H9 (cell line): ENCODE data around the gene LARP4B. TPM values are rescaled to one million over a fixed set of nuclear protein-coding genes. Genes with fewer than 3 reads are reported as not detected.

ENCODE experiments used
- DNase-seq: peaks from one replicate; pipeline ENCODE4 v3.0.0-alpha.2; 2017
- H2AFZ ChIP-seq: one replicate; pipeline ENCODE4 v1.6.1; 2013; ENCODE audit warnings: mild to moderate bottlenecking, low read length, control low read depth, moderate library complexity
- H2AK5ac ChIP-seq: 2 replicates; pipeline ENCODE4 v1.6.1; 2013; ENCODE audit warnings: low read length, control low read depth, mixed read lengths; ENCODE audit not compliant: insufficient read length
- H2BK120ac ChIP-seq: one replicate; pipeline ENCODE4 v1.6.1; 2013; ENCODE audit warnings: low read depth, mild to moderate bottlenecking, low read length, control low read depth, inconsistent platforms; ENCODE audit not compliant: poor library complexity, severe bottlenecking
- H2BK12ac ChIP-seq: 2 replicates; pipeline ENCODE4 v1.6.1; 2013; ENCODE audit warnings: low read length, control low read depth, mixed read lengths, low read depth; ENCODE audit not compliant: insufficient read length
- H2BK15ac ChIP-seq: 2 replicates; pipeline ENCODE4 v1.6.1; 2013; ENCODE audit warnings: low read depth, low read length, control low read depth
- H2BK20ac ChIP-seq: one replicate; pipeline ENCODE4 v1.6.1; 2013; ENCODE audit warnings: low read depth, mild to moderate bottlenecking, low read length, control low read depth, inconsistent platforms; ENCODE audit not compliant: poor library complexity, severe bottlenecking
- H2BK5ac ChIP-seq: 2 replicates; pipeline ENCODE4 v1.6.1; 2013; ENCODE audit warnings: low read length, control low read depth, mixed read lengths; ENCODE audit not compliant: insufficient read length
- H3K14ac ChIP-seq: 2 replicates; pipeline ENCODE4 v1.6.1; 2013; ENCODE audit warnings: low read length, control low read depth; ENCODE audit not compliant: insufficient read depth
- H3K18ac ChIP-seq: 2 replicates; pipeline ENCODE4 v1.6.1; 2013; ENCODE audit warnings: low read depth, mild to moderate bottlenecking, mixed read lengths, low read length, control low read depth; ENCODE audit not compliant: insufficient read length
- H3K23ac ChIP-seq: 2 replicates; pipeline ENCODE4 v1.6.1; 2013; ENCODE audit warnings: low read length, control low read depth, mixed read lengths, low read depth; ENCODE audit not compliant: insufficient read length
- H3K23me2 ChIP-seq: 2 replicates; pipeline ENCODE4 v1.6.1; 2013; ENCODE audit warnings: low read depth, mild to moderate bottlenecking, mixed read lengths, low read length, control low read depth; ENCODE audit not compliant: insufficient read length, poor library complexity, severe bottlenecking
- H3K27ac ChIP-seq: 2 replicates; pipeline ENCODE4 v1.5.1; 2013; ENCODE audit warnings: low read length, control low read depth, mixed read lengths, low read depth; ENCODE audit not compliant: insufficient read length
- H3K27me3 ChIP-seq: 2 replicates; pipeline ENCODE4 v1.6.1; 2013; ENCODE audit warnings: low read length, control low read depth, inconsistent platforms; ENCODE audit not compliant: insufficient read depth
- H3K4ac ChIP-seq: 2 replicates; pipeline ENCODE4 v1.6.1; 2013; ENCODE audit warnings: low read depth, mild to moderate bottlenecking, control low read depth, inconsistent platforms, low read length, moderate library complexity
- H3K4me1 ChIP-seq: 2 replicates; pipeline ENCODE4 v1.6.1; 2013; ENCODE audit warnings: low read length, control low read depth, inconsistent platforms; ENCODE audit not compliant: insufficient read depth
- H3K4me2 ChIP-seq: 2 replicates; pipeline ENCODE4 v1.6.1; 2013; ENCODE audit warnings: low read length, control low read depth, mixed read lengths; ENCODE audit not compliant: insufficient read length, insufficient read depth
- H3K56ac ChIP-seq: 2 replicates; pipeline ENCODE4 v1.6.1; 2013; ENCODE audit warnings: low read depth, mild to moderate bottlenecking, mixed read lengths, low read length, control low read depth; ENCODE audit not compliant: insufficient read length
- H3K79me1 ChIP-seq: 2 replicates; pipeline ENCODE4 v1.6.1; 2013; ENCODE audit warnings: low read depth, mild to moderate bottlenecking, moderate library complexity, low read length, control low read depth, inconsistent platforms; ENCODE audit not compliant: insufficient read depth, poor library complexity, severe bottlenecking
- H3K79me2 ChIP-seq: 2 replicates; pipeline ENCODE4 v1.6.1; 2013; ENCODE audit warnings: low read length, control low read depth, inconsistent platforms; ENCODE audit not compliant: insufficient read depth
- H3K9ac ChIP-seq: 2 replicates; pipeline ENCODE4 v1.6.1; 2013; ENCODE audit warnings: low read length, control low read depth, mixed read lengths; ENCODE audit not compliant: insufficient read length; ENCODE audit errors: extremely low read depth
- H3K9me3 ChIP-seq: one replicate; pipeline ENCODE4 v1.6.1; 2013; ENCODE audit warnings: low read depth, low read length, inconsistent platforms; ENCODE audit not compliant: control insufficient read depth
- H3T11ph ChIP-seq: one replicate; pipeline ENCODE4 v1.6.1; 2013; ENCODE audit warnings: mild to moderate bottlenecking, low read length, control low read depth, inconsistent platforms
- H4K20me1 ChIP-seq: one replicate; pipeline ENCODE4 v1.6.1; 2013; ENCODE audit not compliant: control insufficient read depth, insufficient read length, insufficient read depth
- H4K5ac ChIP-seq: 2 replicates; pipeline ENCODE4 v1.6.1; 2013; ENCODE audit warnings: low read depth, mild to moderate bottlenecking, mixed read lengths, low read length, control low read depth; ENCODE audit not compliant: insufficient read length
- H4K8ac ChIP-seq: replicated peaks from 2 replicates; pipeline ENCODE4 v1.6.1; 2013; ENCODE audit warnings: low read length, control low read depth, mixed read lengths, low read depth; ENCODE audit not compliant: insufficient read length
- H4K91ac ChIP-seq: 2 replicates; pipeline ENCODE4 v1.6.1; 2013; ENCODE audit warnings: low read depth, mild to moderate bottlenecking, moderate library complexity, mixed read lengths, low read length, control low read depth; ENCODE audit not compliant: insufficient read length
- H3K27ac Mint-ChIP-seq, 3 experiments: 2 replicates in 2 of 3; 3 replicates in 1 of 3; pipeline ENCODE4 v1.8.0; 2020 to 2021; ENCODE audit warnings: mixed read lengths in 3 of 3, mild to moderate bottlenecking in 1 of 3, moderate library complexity in 1 of 3
- H3K27me3 Mint-ChIP-seq: 2 replicates; pipeline ENCODE4 v1.8.0; 2021; ENCODE audit warnings: low read depth, mild to moderate bottlenecking, moderate library complexity, mixed read lengths
- H3K36me3 Mint-ChIP-seq, 3 experiments: 2 replicates in 2 of 3; 3 replicates in 1 of 3; pipeline ENCODE4 v1.8.0; 2020 to 2021; ENCODE audit warnings: low read depth in 3 of 3, mixed read lengths in 3 of 3; ENCODE audit not compliant: insufficient read depth in 1 of 3
- H3K4me1 Mint-ChIP-seq, 2 experiments: 2 replicates each; pipeline ENCODE4 v1.8.0; 2020; ENCODE audit warnings: mixed read lengths in 2 of 2
- H3K4me3 Mint-ChIP-seq, 2 experiments: 2 replicates in 1 of 2; 3 replicates in 1 of 2; pipeline ENCODE4 v1.8.0; 2020 to 2021; ENCODE audit warnings: mild to moderate bottlenecking in 2 of 2, mixed read lengths in 2 of 2, moderate library complexity in 1 of 2
- H3K9me3 Mint-ChIP-seq, 2 experiments: 2 replicates in 1 of 2; 3 replicates in 1 of 2; pipeline ENCODE4 v1.8.0; 2020; ENCODE audit warnings: mild to moderate bottlenecking in 2 of 2, mixed read lengths in 2 of 2, moderate library complexity in 1 of 2
- WGBS: extraction: QIAGEN DNeasy Blood & Tissue Kit; methylation state at CpG from one replicate; pipeline ENCODE4 v1.1.7; 2013; ENCODE audit warnings: missing lambda C conversion rate, low lambda C conversion rate, mixed read lengths; ENCODE audit not compliant: insufficient read length; ENCODE audit errors: extremely low coverage; 5-methylcytosine and 5-hydroxymethylcytosine counted together
- total RNA-seq: library from RNA; stranded (reverse); gene quantifications from 2 replicates; pipeline ENCODE4 v1.2.1, GENCODE V29; 2021
- TF ChIP-seq, protein P1 (sequence below): fragments of 200-600 bp; sonication (generic); conservative IDR thresholded peaks from 3 replicates; pipeline ENCODE4 v1.8.0; 2021; ENCODE audit warnings: antibody characterized with exemption, mild to moderate bottlenecking

Gene LARP4B
- total RNA-seq, 1 experiment from 2014 or later: 88.9 TPM

DNA sequence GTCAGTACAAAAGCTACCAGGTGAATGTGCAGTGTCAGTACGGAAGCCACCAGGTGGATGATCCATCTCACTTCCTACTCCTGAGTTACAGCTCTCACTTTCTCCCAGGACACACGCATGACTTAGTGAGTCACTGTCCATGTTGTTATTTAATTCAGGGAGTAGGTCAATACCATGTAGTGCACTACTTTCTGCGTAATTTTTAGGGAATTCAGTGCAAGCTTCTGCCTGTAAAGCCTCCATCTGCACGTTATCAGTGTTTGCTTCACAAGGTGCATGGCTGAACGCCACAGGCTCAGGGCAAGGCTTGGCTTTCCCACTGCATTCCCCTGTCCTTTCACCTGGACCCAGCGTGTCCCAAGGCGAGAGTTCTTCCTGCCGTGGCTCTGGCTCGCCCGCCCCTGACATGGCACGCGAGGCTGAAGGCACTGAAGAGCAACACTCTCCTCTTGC, 59.5 kb downstream of the LARP4B start:
- Histone ChIP-seq H2BK12ac (no peak overlapping the region), H2BK20ac (no peak overlapping the region), H4K8ac (no peak overlapping the region), H3K4me2 (no peak overlapping the region), H3K23ac (no peak overlapping the region), H3K18ac (no peak overlapping the region), H4K91ac (no peak overlapping the region), H2BK120ac (no peak overlapping the region), H3K56ac (no peak overlapping the region), H3K4ac (no peak overlapping the region), H4K5ac (no peak overlapping the region), H3K9ac (no peak overlapping the region), H3K23me2 (no peaks in the 10 kb centered on the region), H2BK5ac (no peak overlapping the region), H3K9me3 (no peaks in the 10 kb centered on the region), H3K27ac (no peak overlapping the region), H3K27me3 (no peaks in the 10 kb centered on the region), H3K79me1 (peaks cover 5% of the 10 kb centered on the region), H3T11ph (no peak overlapping the region), H2AFZ (no peak overlapping the region), H3K4me1 (no peaks in the 10 kb centered on the region), H2AK5ac (no peak overlapping the region), H3K79me2 (peaks cover 5% of the 10 kb centered on the region), H2BK15ac (no peak overlapping the region), H4K20me1 (no peaks in the 10 kb centered on the region), H3K14ac (no peak overlapping the region; the same call in 1 of the 2 replicates)
- TF ChIP-seq, protein P1, sequence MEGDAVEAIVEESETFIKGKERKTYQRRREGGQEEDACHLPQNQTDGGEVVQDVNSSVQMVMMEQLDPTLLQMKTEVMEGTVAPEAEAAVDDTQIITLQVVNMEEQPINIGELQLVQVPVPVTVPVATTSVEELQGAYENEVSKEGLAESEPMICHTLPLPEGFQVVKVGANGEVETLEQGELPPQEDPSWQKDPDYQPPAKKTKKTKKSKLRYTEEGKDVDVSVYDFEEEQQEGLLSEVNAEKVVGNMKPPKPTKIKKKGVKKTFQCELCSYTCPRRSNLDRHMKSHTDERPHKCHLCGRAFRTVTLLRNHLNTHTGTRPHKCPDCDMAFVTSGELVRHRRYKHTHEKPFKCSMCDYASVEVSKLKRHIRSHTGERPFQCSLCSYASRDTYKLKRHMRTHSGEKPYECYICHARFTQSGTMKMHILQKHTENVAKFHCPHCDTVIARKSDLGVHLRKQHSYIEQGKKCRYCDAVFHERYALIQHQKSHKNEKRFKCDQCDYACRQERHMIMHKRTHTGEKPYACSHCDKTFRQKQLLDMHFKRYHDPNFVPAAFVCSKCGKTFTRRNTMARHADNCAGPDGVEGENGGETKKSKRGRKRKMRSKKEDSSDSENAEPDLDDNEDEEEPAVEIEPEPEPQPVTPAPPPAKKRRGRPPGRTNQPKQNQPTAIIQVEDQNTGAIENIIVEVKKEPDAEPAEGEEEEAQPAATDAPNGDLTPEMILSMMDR: no peak
- Mint-ChIP-seq H3K9me3 (no peaks in the 10 kb centered on the region), H3K4me3 (no peak overlapping the region), H3K36me3 (peaks cover 5 to 48% (median 33%) of the 10 kb centered on the region in 3 experiments; a peak in 6 of 7 replicates), H3K27me3 (no peaks in the 10 kb centered on the region), H3K27ac (peak overlapping the region in 2 of 3 experiments; percentile 50 to 61; a peak in 5 of 7 replicates), H3K4me1 (no peaks in the 10 kb centered on the region)
- DNase-seq: no peak
- no CpG with 5 or more reads among the region's 12 CpGs for WGBS
